SJCRH30 (cell line): ENCODE measurements around the gene API5. TPM values are rescaled to one million over a fixed set of nuclear protein-coding genes. Genes with fewer than 3 reads are reported as not detected.

Source experiments
- DNase-seq, 2 experiments: peaks; one replicate each; pipeline ENCODE4 v3.0.0-alpha.2; 2015 to 2020
- H3K27ac ChIP-seq: fragments of 250-450 bp; sonication (Bioruptor Pico); 2 replicates; pipeline ENCODE4 v1.5.1; 2020; ENCODE audit warnings: mild to moderate bottlenecking, moderate library complexity
- H3K27me3 ChIP-seq: fragments of 250-450 bp; sonication (Bioruptor Pico); 2 replicates; pipeline ENCODE4 v1.5.1; 2020; ENCODE audit warnings: mild to moderate bottlenecking, moderate library complexity
- H3K36me3 ChIP-seq: fragments of 250-450 bp; sonication (Bioruptor Pico); 2 replicates; pipeline ENCODE4 v1.5.1; 2020; ENCODE audit warnings: mild to moderate bottlenecking, moderate library complexity
- H3K4me1 ChIP-seq: fragments of 250-450 bp; sonication (Bioruptor Pico); 2 replicates; pipeline ENCODE4 v1.5.1; 2020; ENCODE audit warnings: mild to moderate bottlenecking, moderate library complexity
- H3K4me3 ChIP-seq: fragments of 250-450 bp; sonication (Bioruptor Pico); 2 replicates; pipeline ENCODE4 v1.5.1; 2020; ENCODE audit warnings: mild to moderate bottlenecking, moderate library complexity
- H3K9me3 ChIP-seq: fragments of 250-450 bp; sonication (Bioruptor Pico); replicated peaks from 2 replicates; pipeline ENCODE4 v1.5.1; 2020; ENCODE audit warnings: mild to moderate bottlenecking, moderate library complexity
- total RNA-seq: library from RNA; depleted of rRNA; stranded (reverse); fragments of >200 nt; shearing (Covaris generic); gene quantifications from 2 replicates; pipeline ENCODE4 v1.2.3, GENCODE V29; 2014; rRNA removed

The API5 gene
- total RNA-seq, result 104 and 118 TPM in 2 replicates

- Histone ChIP-seq H3K36me3 (peaks cover 3% of the 10 kb centered on the region; the same call in 1 of the 2 replicates), H3K27ac (peak within 1 kb of the TSS; percentile 68), H3K4me3 (peak within 1 kb of the TSS; percentile 81), H3K27me3 (no peaks in the 10 kb centered on the region; the same call in 1 of the 2 replicates), H3K9me3 (no peaks in the 10 kb centered on the region), H3K4me1 (peaks cover 10% of the 10 kb centered on the region)
- DNase-seq, result peak; percentile 96 to 98
Observed at GRCh38 chr11:43311791-43312607, at the start of gene API5. Gene API5 (plus strand): TSS chr11:43311996. CDS start chr11:43312128, 132 bp downstream.

GRCh38 chr11:43267856-43268580 lies 43.8 kb upstream of the API5 start:
- Histone ChIP-seq H3K27ac (no peak overlapping the region), H3K9me3 (no peaks in the 10 kb centered on the region; the same call in 1 of the 2 replicates), H3K4me1 (no peaks in the 10 kb centered on the region), H3K27me3 (peaks cover 6% of the 10 kb centered on the region; the same call in 1 of the 2 replicates), H3K36me3 (no peaks in the 10 kb centered on the region), H3K4me3 (no peak overlapping the region)
- DNase-seq, result peak in 1 of 2 experiments; percentile 5

- H3K9me3 ChIP-seq, result no peaks in the 10 kb centered on the region; the same call in 1 of the 2 replicates
- no peak for DNase-seq
- H3K36me3 ChIP-seq, result no peaks in the 10 kb centered on the region
- peaks cover 6% of the 10 kb centered on the region; the same call in 1 of the 2 replicates for H3K27me3 ChIP-seq
- no peak overlapping the region for H3K4me3 ChIP-seq
- H3K27ac ChIP-seq, result no peak overlapping the region
- H3K4me1 ChIP-seq, result no peaks in the 10 kb centered on the region
Observed at GRCh38 chr11:43268786-43269185, 43.0 kb upstream of the API5 start.

- Histone ChIP-seq H3K4me1 (no peaks in the 10 kb centered on the region), H3K27me3 (peaks cover 6% of the 10 kb centered on the region; the same call in 1 of the 2 replicates), H3K4me3 (no peak overlapping the region), H3K36me3 (no peaks in the 10 kb centered on the region), H3K9me3 (no peaks in the 10 kb centered on the region; the same call in 1 of the 2 replicates), H3K27ac (no peak overlapping the region)
- no peak for DNase-seq
Observed at GRCh38 chr11:43269254-43269918, 42.4 kb upstream of the API5 start.

GRCh38 chr11:43270468-43270867 lies 41.3 kb upstream of the API5 start:
- no peaks in the 10 kb centered on the region for H3K4me1 ChIP-seq
- no peak for DNase-seq
- H3K36me3 ChIP-seq, result no peaks in the 10 kb centered on the region
- no peaks in the 10 kb centered on the region; the same call in 1 of the 2 replicates for H3K9me3 ChIP-seq
- no peak overlapping the region for H3K4me3 ChIP-seq
- no peaks in the 10 kb centered on the region; the same call in 1 of the 2 replicates for H3K27me3 ChIP-seq
- no peak overlapping the region for H3K27ac ChIP-seq

GRCh38 chr11:43278193-43278956 lies 33.4 kb upstream of the API5 start:
- peak in 1 of 2 experiments; percentile 43 for DNase-seq
- H3K27ac ChIP-seq, result no peak overlapping the region
- H3K4me3 ChIP-seq, result no peak overlapping the region
- H3K4me1 ChIP-seq, result no peaks in the 10 kb centered on the region
- no peaks in the 10 kb centered on the region for H3K36me3 ChIP-seq
- H3K27me3 ChIP-seq, result peaks cover 17% of the 10 kb centered on the region; the same call in 1 of the 2 replicates
- H3K9me3 ChIP-seq, result no peaks in the 10 kb centered on the region

GRCh38 chr11:43282607-43283440 lies 29.0 kb upstream of the API5 start:
- DNase-seq, result peak; percentile 40 to 73
- Histone ChIP-seq H3K27me3 (peaks cover 21% of the 10 kb centered on the region; the same call in 1 of the 2 replicates), H3K36me3 (no peaks in the 10 kb centered on the region), H3K27ac (no peak overlapping the region), H3K4me1 (no peaks in the 10 kb centered on the region), H3K9me3 (no peaks in the 10 kb centered on the region), H3K4me3 (no peak overlapping the region)

- DNase-seq, result no peak
- H3K27ac ChIP-seq, result no peak overlapping the region
- no peaks in the 10 kb centered on the region for H3K9me3 ChIP-seq
- no peak overlapping the region for H3K4me3 ChIP-seq
- peaks cover 4% of the 10 kb centered on the region; the same call in 1 of the 2 replicates for H3K27me3 ChIP-seq
- H3K36me3 ChIP-seq, result no peaks in the 10 kb centered on the region
- H3K4me1 ChIP-seq, result no peaks in the 10 kb centered on the region
Observed at GRCh38 chr11:43285826-43286225, 26.0 kb upstream of the API5 start.

GRCh38 chr11:43289368-43289767 lies 22.4 kb upstream of the API5 start:
- peaks cover 4% of the 10 kb centered on the region; the same call in 1 of the 2 replicates for H3K27me3 ChIP-seq

GRCh38 chr11:43298397-43298796 lies 13.4 kb upstream of the API5 start:
- no peak for DNase-seq
- no peaks in the 10 kb centered on the region for H3K4me1 ChIP-seq

More at GRCh38 chr11:43289368-43289767, 22.4 kb upstream of the API5 start:
- Histone ChIP-seq H3K9me3 (no peaks in the 10 kb centered on the region), H3K4me1 (no peaks in the 10 kb centered on the region), H3K36me3 (no peaks in the 10 kb centered on the region), H3K27ac (no peak overlapping the region), H3K4me3 (no peak overlapping the region)
- DNase-seq, result no peak

GRCh38 chr11:43315966-43316365 lies 4.2 kb downstream of the API5 start:
- H3K36me3 ChIP-seq, result peaks cover 29% of the 10 kb centered on the region
- no peak overlapping the region for H3K4me3 ChIP-seq
- no peak for DNase-seq
- H3K27ac ChIP-seq, result no peak overlapping the region
- no peaks in the 10 kb centered on the region for H3K27me3 ChIP-seq
- peaks cover 10% of the 10 kb centered on the region for H3K4me1 ChIP-seq
- no peaks in the 10 kb centered on the region for H3K9me3 ChIP-seq

More at GRCh38 chr11:43298397-43298796, 13.4 kb upstream of the API5 start:
- Histone ChIP-seq H3K9me3 (0 out of 2 replicates have a peak, but pooled peaks cover 2% of the 10 kb centered on the region), H3K4me3 (no peak overlapping the region), H3K27me3 (no peaks in the 10 kb centered on the region), H3K36me3 (no peaks in the 10 kb centered on the region), H3K27ac (no peak overlapping the region)

- Histone ChIP-seq H3K4me3 (no peak overlapping the region), H3K27me3 (no peaks in the 10 kb centered on the region), H3K4me1 (peaks cover 10% of the 10 kb centered on the region), H3K36me3 (peaks cover 34% of the 10 kb centered on the region), H3K9me3 (no peaks in the 10 kb centered on the region), H3K27ac (no peak overlapping the region)
- peak; percentile 35 to 38 for DNase-seq
Observed at GRCh38 chr11:43316451-43316850, 4.7 kb downstream of the API5 start.

- peak in 1 of 2 experiments; percentile 22 for DNase-seq
- Histone ChIP-seq H3K9me3 (no peaks in the 10 kb centered on the region), H3K36me3 (peaks cover 95% of the 10 kb centered on the region), H3K4me1 (no peaks in the 10 kb centered on the region), H3K4me3 (no peak overlapping the region), H3K27ac (no peak overlapping the region), H3K27me3 (no peaks in the 10 kb centered on the region)
Observed at GRCh38 chr11:43327987-43328386, 16.2 kb downstream of the API5 start.
